ENCODE results near the gene CDH11.

Gene CDH11

DNA sequence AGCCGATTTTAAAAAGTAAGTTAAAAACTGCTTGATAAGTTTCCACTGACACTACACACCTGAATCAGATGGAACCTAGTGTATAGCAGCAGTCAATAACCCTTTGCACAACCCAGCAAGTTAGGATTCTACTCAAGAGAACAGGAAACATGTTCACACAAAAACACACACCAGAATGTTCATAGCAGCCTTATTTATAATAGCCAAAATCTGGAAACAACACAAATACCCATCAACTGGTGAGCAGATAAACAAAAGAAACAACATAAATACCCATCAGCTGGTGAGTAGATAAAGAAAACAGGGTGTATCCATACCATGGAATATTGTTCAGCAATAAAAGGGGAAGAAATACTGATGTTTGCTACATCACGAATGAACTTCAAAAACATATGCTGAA, 2.7 kb upstream of the CDH11 start:
- no peak overlapping the region for H3K4me3 ChIP-seq (ENCODE audit: insufficient read depth, low read depth, low read length)
- H3K36me3 ChIP-seq (ENCODE audit: control insufficient read depth, insufficient read depth, low read length): no peaks in the 10 kb centered on the region
- WGBS, 2 experiments: 80 to 94% methylated on average over 1 to 2 of the region's 2 CpGs
- H3K9me3 ChIP-seq (ENCODE audit: control insufficient read depth, low read length): no peaks in the 10 kb centered on the region
- peaks cover 56% of the 10 kb centered on the region for H3K27me3 ChIP-seq (ENCODE audit: control insufficient read depth, insufficient read depth, low read length, poor library complexity, severe bottlenecking)
- H3K27ac ChIP-seq (ENCODE audit: insufficient read depth, low read depth, low read length, poor library complexity, severe bottlenecking): no peak overlapping the region
- H3K4me1 ChIP-seq (ENCODE audit: control insufficient read depth, insufficient read depth, low read length): peaks cover 5% of the 10 kb centered on the region

GRCh38 chr16:65124212-65124548, 2.3 kb upstream of the CDH11 start:
- H3K9me3 ChIP-seq (ENCODE audit: control insufficient read depth, low read length): no peaks in the 10 kb centered on the region
- H3K27me3 ChIP-seq (ENCODE audit: control insufficient read depth, insufficient read depth, low read length, poor library complexity, severe bottlenecking): peaks cover 56% of the 10 kb centered on the region
- no peak overlapping the region for H3K27ac ChIP-seq (ENCODE audit: insufficient read depth, low read depth, low read length, poor library complexity, severe bottlenecking)
- peaks cover 9% of the 10 kb centered on the region for H3K4me1 ChIP-seq (ENCODE audit: control insufficient read depth, insufficient read depth, low read length)
- no peaks in the 10 kb centered on the region for H3K36me3 ChIP-seq (ENCODE audit: control insufficient read depth, insufficient read depth, low read length)
- H3K4me3 ChIP-seq (ENCODE audit: insufficient read depth, low read depth, low read length): peak overlapping the region; percentile 82
- 78 to 80% methylated on average over 7 of the region's 7 CpGs for WGBS, 2 experiments

- Histone ChIP-seq H3K27ac (ENCODE audit: insufficient read depth, low read depth, low read length, poor library complexity, severe bottlenecking) (no peak overlapping the region), H3K9me3 (ENCODE audit: control insufficient read depth, low read length) (no peaks in the 10 kb centered on the region), H3K27me3 (ENCODE audit: control insufficient read depth, insufficient read depth, low read length, poor library complexity, severe bottlenecking) (peaks cover 56% of the 10 kb centered on the region), H3K4me1 (ENCODE audit: control insufficient read depth, insufficient read depth, low read length) (peaks cover 12% of the 10 kb centered on the region), H3K36me3 (ENCODE audit: control insufficient read depth, insufficient read depth, low read length) (no peaks in the 10 kb centered on the region), H3K4me3 (ENCODE audit: insufficient read depth, low read depth, low read length) (peak overlapping the region; percentile 82)
- WGBS, 2 experiments: 7% methylated on average over 51 of the region's 51 CpGs
Observed at GRCh38 chr16:65123396-65124211, 1.7 kb upstream of the CDH11 start.

- peaks cover 56% of the 10 kb centered on the region for H3K27me3 ChIP-seq (ENCODE audit: control insufficient read depth, insufficient read depth, low read length, poor library complexity, severe bottlenecking)
- 1% methylated on average over 48 of the region's 48 CpGs for WGBS, 2 experiments
- no peaks in the 10 kb centered on the region for H3K36me3 ChIP-seq (ENCODE audit: control insufficient read depth, insufficient read depth, low read length)
- H3K9me3 ChIP-seq (ENCODE audit: control insufficient read depth, low read length): no peaks in the 10 kb centered on the region
- peak overlapping the region; percentile 82 for H3K4me3 ChIP-seq (ENCODE audit: insufficient read depth, low read depth, low read length)
- no peak overlapping the region for H3K27ac ChIP-seq (ENCODE audit: insufficient read depth, low read depth, low read length, poor library complexity, severe bottlenecking)
- peaks cover 16% of the 10 kb centered on the region for H3K4me1 ChIP-seq (ENCODE audit: control insufficient read depth, insufficient read depth, low read length)
Observed at GRCh38 chr16:65122724-65123395, 997 bp upstream of the CDH11 start.

DNA sequence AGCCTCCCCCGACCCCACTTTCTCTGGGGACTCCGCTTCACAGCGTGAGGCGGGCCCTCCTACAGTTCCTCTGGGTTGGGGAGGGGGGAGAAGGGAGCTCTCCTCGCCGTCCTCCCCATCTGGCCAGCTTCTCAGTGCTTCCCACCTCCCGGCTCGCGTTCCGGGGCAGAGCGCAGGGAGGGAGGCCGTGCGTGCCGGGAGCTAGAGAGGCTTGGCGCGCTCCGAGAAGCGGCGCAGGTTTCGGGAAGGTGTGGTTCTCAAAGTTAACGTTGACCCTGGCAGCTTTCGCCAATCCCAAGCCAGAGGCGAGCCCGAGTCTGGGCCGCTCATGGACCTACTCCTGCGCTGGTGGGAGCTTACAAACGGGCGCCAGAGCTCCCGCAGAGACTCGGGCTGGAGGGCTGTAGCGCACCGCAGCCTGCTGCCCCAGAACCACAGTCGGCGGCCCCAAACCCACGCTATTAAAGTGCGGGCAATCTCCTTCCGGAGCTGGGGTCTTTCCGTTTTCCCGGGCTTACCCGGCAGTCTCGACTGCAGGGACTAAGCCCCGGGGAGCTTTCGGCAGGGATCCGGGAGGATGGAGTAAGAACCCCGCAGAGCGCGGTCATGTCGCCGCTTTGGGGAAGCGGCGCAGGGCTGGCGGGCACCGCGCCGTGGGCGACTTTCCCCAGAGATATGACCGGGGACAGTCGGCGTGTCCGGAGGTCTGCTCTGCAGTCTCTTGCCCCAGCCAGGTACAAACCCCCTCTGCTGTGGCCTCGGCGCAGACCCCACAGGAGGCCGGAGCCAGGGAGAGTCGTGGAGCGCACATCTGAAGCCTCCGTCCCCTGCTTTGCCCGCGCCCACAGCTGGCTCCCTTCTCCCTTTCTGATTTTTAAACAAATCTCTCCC, 787 bp downstream of the CDH11 start:
- WGBS, 2 experiments: 0 to 1% methylated on average over 68 of the region's 68 CpGs
- Histone ChIP-seq H3K4me1 (ENCODE audit: control insufficient read depth, insufficient read depth, low read length) (peaks cover 30% of the 10 kb centered on the region), H3K27me3 (ENCODE audit: control insufficient read depth, insufficient read depth, low read length, poor library complexity, severe bottlenecking) (peaks cover 56% of the 10 kb centered on the region), H3K27ac (ENCODE audit: insufficient read depth, low read depth, low read length, poor library complexity, severe bottlenecking) (no peak overlapping the region), H3K9me3 (ENCODE audit: control insufficient read depth, low read length) (no peaks in the 10 kb centered on the region), H3K4me3 (ENCODE audit: insufficient read depth, low read depth, low read length) (peak overlapping the region; percentile 82), H3K36me3 (ENCODE audit: control insufficient read depth, insufficient read depth, low read length) (no peaks in the 10 kb centered on the region)

DNA sequence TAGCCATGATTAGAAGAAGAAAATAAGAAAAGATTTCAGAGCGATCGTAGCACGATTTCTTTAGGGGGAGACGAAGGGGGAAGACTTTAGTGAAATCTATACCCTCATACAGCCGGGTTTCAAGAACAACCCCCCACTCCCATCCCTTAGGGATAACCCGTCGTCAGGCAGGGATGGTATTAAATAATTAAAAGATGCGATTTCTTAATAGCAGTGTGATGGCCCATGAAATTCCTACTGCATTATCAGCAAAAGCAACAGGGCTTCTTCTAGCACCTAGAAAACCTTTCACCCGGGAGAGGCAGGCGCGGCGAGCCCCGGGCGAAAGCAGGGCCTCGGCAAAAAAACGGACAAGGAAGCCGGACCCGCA, 1.4 kb downstream of the CDH11 start:
- WGBS, 2 experiments: 0 to 2% methylated on average over 11 to 18 of the region's 18 CpGs
- Histone ChIP-seq H3K4me3 (ENCODE audit: insufficient read depth, low read depth, low read length) (peak overlapping the region; percentile 82), H3K9me3 (ENCODE audit: control insufficient read depth, low read length) (no peaks in the 10 kb centered on the region), H3K27ac (ENCODE audit: insufficient read depth, low read depth, low read length, poor library complexity, severe bottlenecking) (no peak overlapping the region), H3K27me3 (ENCODE audit: control insufficient read depth, insufficient read depth, low read length, poor library complexity, severe bottlenecking) (peaks cover 55% of the 10 kb centered on the region), H3K4me1 (ENCODE audit: control insufficient read depth, insufficient read depth, low read length) (peaks cover 31% of the 10 kb centered on the region), H3K36me3 (ENCODE audit: control insufficient read depth, insufficient read depth, low read length) (no peaks in the 10 kb centered on the region)

- Histone ChIP-seq H3K36me3 (ENCODE audit: control insufficient read depth, insufficient read depth, low read length) (no peaks in the 10 kb centered on the region), H3K4me3 (ENCODE audit: insufficient read depth, low read depth, low read length) (peak overlapping the region; percentile 82), H3K27me3 (ENCODE audit: control insufficient read depth, insufficient read depth, low read length, poor library complexity, severe bottlenecking) (peaks cover 50% of the 10 kb centered on the region), H3K4me1 (ENCODE audit: control insufficient read depth, insufficient read depth, low read length) (peaks cover 31% of the 10 kb centered on the region), H3K27ac (ENCODE audit: insufficient read depth, low read depth, low read length, poor library complexity, severe bottlenecking) (peak overlapping the region; percentile 27), H3K9me3 (ENCODE audit: control insufficient read depth, low read length) (no peaks in the 10 kb centered on the region)
- 1 to 3% methylated on average over 11 of the region's 11 CpGs for WGBS, 2 experiments
Observed at GRCh38 chr16:65119901-65120401, 1.9 kb downstream of the CDH11 start.

DNA sequence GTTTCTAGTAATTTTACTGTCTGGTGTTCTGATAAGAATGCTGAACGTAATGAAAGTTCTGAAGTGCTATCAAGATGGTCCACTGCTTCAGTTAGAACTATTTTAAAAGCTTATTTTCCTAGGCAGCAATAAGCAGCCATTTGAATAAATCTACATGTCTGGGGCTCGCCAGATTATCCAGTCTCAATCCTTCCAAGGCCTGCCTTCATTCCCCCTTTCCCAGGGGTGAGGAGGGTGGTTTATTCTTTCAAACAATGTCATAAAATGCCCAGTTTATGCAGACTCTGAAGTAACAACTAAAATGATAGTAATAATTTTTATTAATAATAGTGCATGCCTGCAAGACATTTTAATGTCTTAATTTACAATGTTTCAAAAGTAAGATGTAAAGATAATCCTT, 2.4 kb downstream of the CDH11 start:
- Histone ChIP-seq H3K27me3 (ENCODE audit: control insufficient read depth, insufficient read depth, low read length, poor library complexity, severe bottlenecking) (peaks cover 45% of the 10 kb centered on the region), H3K4me3 (ENCODE audit: insufficient read depth, low read depth, low read length) (peak overlapping the region; percentile 82), H3K9me3 (ENCODE audit: control insufficient read depth, low read length) (no peaks in the 10 kb centered on the region), H3K4me1 (ENCODE audit: control insufficient read depth, insufficient read depth, low read length) (peaks cover 31% of the 10 kb centered on the region), H3K36me3 (ENCODE audit: control insufficient read depth, insufficient read depth, low read length) (no peaks in the 10 kb centered on the region), H3K27ac (ENCODE audit: insufficient read depth, low read depth, low read length, poor library complexity, severe bottlenecking) (peak overlapping the region; percentile 27)
- 66 to 88% methylated on average over 2 of the region's 2 CpGs for WGBS, 2 experiments

DNA sequence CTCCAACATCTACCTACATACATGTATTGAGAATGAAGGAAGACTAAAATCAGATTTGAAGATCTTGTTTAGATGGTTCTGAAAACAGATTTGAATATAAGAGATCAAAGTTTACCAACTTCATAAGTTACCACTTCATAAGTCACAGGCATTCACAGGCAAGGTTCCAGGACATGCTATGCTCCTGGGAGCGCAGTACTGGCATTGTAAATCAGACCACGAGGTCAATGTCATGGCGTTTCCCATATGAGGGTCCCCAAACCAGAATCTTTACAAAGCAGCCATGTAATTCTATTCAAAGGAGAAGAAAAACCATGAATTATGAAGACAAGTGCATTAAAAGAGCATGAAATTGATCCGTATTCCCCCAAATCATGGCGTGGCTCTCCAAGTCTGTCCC, 3.0 kb downstream of the CDH11 start:
- H3K4me1 ChIP-seq (ENCODE audit: control insufficient read depth, insufficient read depth, low read length): peaks cover 28% of the 10 kb centered on the region
- H3K9me3 ChIP-seq (ENCODE audit: control insufficient read depth, low read length): no peaks in the 10 kb centered on the region
- no peaks in the 10 kb centered on the region for H3K36me3 ChIP-seq (ENCODE audit: control insufficient read depth, insufficient read depth, low read length)
- WGBS, 2 experiments: 90 to 92% methylated on average over 5 of the region's 5 CpGs
- H3K27me3 ChIP-seq (ENCODE audit: control insufficient read depth, insufficient read depth, low read length, poor library complexity, severe bottlenecking): peaks cover 39% of the 10 kb centered on the region
- H3K4me3 ChIP-seq (ENCODE audit: insufficient read depth, low read depth, low read length): peak overlapping the region; percentile 4
- no peak overlapping the region for H3K27ac ChIP-seq (ENCODE audit: insufficient read depth, low read depth, low read length, poor library complexity, severe bottlenecking)
